GM12878 (cell line): ENCODE results near the gene MCOLN3. TPM values are rescaled to one million over a fixed set of nuclear protein-coding genes. Genes with fewer than 3 reads are reported as not detected.
A peak's percentile ranks its signal among the peaks of the same experiment; 100 is the strongest.

ENCODE experiments used
- ATAC-seq: fragments of 200-7000 bp; cut with Tn5 transposase; 3 replicates; pipeline ENCODE4 v1.9.1; 2020; ENCODE audit warnings: mild to moderate bottlenecking, moderate library complexity
- BruUV-seq: library from RNA; stranded (reverse); fragments of 400-500 nt; replicated peaks from 2 replicates; lab custom pipeline; 2021; lab: Mats Ljungman, UMichigan
- CTCF ChIA-PET: fragments of 300-600 bp; sonication (Branson Sonifier 250); formaldehyde crosslinking; extraction: SDS; loops from one replicate; lab custom pipeline; 2021; ENCODE audit warnings: inconsistent platforms; lab: Yijun Ruan, JAX
- POLR2A ChIA-PET: fragments of 350-600 bp; formaldehyde crosslinking; extraction: SDS; loops from one replicate; lab custom pipeline; 2021; ENCODE audit warnings: inconsistent platforms; lab: Charles Lee
- RAD21 ChIA-PET: fragments of 300-600 bp; sonication (Branson Sonifier 250); formaldehyde crosslinking; loops from one replicate; lab custom pipeline; 2023; ENCODE audit warnings: antibody characterized with exemption; ENCODE audit not compliant: unreplicated experiment; lab: Charles Lee
- SMC1A ChIA-PET: fragments of 300-600 bp; sonication (Branson Sonifier 250); formaldehyde crosslinking; loops from one replicate; lab custom pipeline; 2023; ENCODE audit not compliant: unreplicated experiment, uncharacterized antibody; lab: Charles Lee
- DNase-seq: peaks from one replicate; pipeline ENCODE4 v3.0.0-alpha.2; 2011; ENCODE audit warnings: low read depth, low spot score
- FAIRE-seq: peaks from 3 replicates; lab custom pipeline; 2011; peaks lifted over from hg19 to GRCh38; lab: Jason Lieb, UNC
- H2AFZ ChIP-seq: 2 replicates; pipeline ENCODE4 v1.6.0; 2011; ENCODE audit warnings: low read depth, low read length, control low read depth; ENCODE audit not compliant: control insufficient read depth
- H3K27ac ChIP-seq: 2 replicates; pipeline ENCODE4 v1.5.1; 2011; ENCODE audit warnings: control low read depth; ENCODE audit not compliant: control insufficient read depth, insufficient read depth
- H3K27me3 ChIP-seq, 2 experiments: replicated peaks in 1 of 2; 2 replicates each; pipeline versions ENCODE4 v1.6.0 to v1.6.1; 2011; ENCODE audit warnings: low read length in 1 of 2; ENCODE audit not compliant: control insufficient read depth in 2 of 2, insufficient read depth in 2 of 2
- H3K36me3 ChIP-seq, 2 experiments: 2 replicates each; pipeline ENCODE4 v1.5.1; 2011; ENCODE audit warnings: low read length in 1 of 2; ENCODE audit not compliant: control insufficient read depth in 2 of 2, insufficient read depth in 2 of 2
- H3K4me1 ChIP-seq: 2 replicates; pipeline ENCODE4 v1.6.1; 2011; ENCODE audit warnings: mild to moderate bottlenecking, low read length, moderate library complexity, mixed read lengths; ENCODE audit not compliant: control insufficient read depth, insufficient read depth
- H3K4me2 ChIP-seq: 2 replicates; pipeline ENCODE4 v1.6.0; 2011; ENCODE audit warnings: control low read depth; ENCODE audit not compliant: control insufficient read depth, insufficient read depth
- H3K4me3 ChIP-seq: fragments of 200-600 bp; sonication (generic); 2 replicates; pipeline ENCODE4 v1.5.1; 2016
- H3K79me2 ChIP-seq: 2 replicates; pipeline ENCODE4 v1.6.0; 2011; ENCODE audit warnings: low read length; ENCODE audit not compliant: control insufficient read depth, insufficient read depth
- H3K9ac ChIP-seq: 2 replicates; pipeline ENCODE4 v1.8.0; 2011; ENCODE audit warnings: low read length, control low read depth, mixed read lengths; ENCODE audit not compliant: control insufficient read depth, insufficient read depth
- H3K9me3 ChIP-seq: replicated peaks from 3 replicates; pipeline ENCODE4 v1.5.1; 2011; ENCODE audit warnings: mild to moderate bottlenecking, low read length; ENCODE audit not compliant: control insufficient read depth, insufficient read depth
- H4K20me1 ChIP-seq: 2 replicates; pipeline ENCODE4 v1.6.0; 2011; ENCODE audit not compliant: control insufficient read depth, insufficient read depth
- ETV6 ChIP-seq, 2 experiments: fragments of 450-650 bp in 1 of 2; IDR thresholded peaks in 1 of 2; conservative IDR thresholded peaks in 1 of 2; 2 replicates each; pipeline ENCODE4 v1.6.1; 2014; ENCODE audit warnings: antibody characterized with exemption in 1 of 2, borderline replicate concordance in 1 of 2, low read depth in 1 of 2, mild to moderate bottlenecking in 1 of 2, moderate library complexity in 1 of 2
- GABPA ChIP-seq: IDR thresholded peaks from 2 replicates; pipeline ENCODE4 v1.6.1; 2014; ENCODE audit warnings: antibody characterized with exemption, low read depth, mild to moderate bottlenecking, inconsistent platforms
- MTA3 ChIP-seq: IDR thresholded peaks from 2 replicates; pipeline ENCODE4 v1.6.1; 2012; ENCODE audit warnings: low read length, inconsistent platforms, borderline replicate concordance
- MYC ChIP-seq: IDR thresholded peaks from 2 replicates; pipeline ENCODE4 v1.6.1; 2011; ENCODE audit warnings: mild to moderate bottlenecking, low read length, moderate library complexity, inconsistent platforms; ENCODE audit not compliant: insufficient read depth, insufficient replicate concordance, insufficient read length, severe bottlenecking
- NFIC ChIP-seq: IDR thresholded peaks from 2 replicates; pipeline ENCODE4 v1.6.1; 2012; ENCODE audit warnings: low read depth, mild to moderate bottlenecking, inconsistent platforms, low read length, moderate library complexity
- SMAD5 ChIP-seq: IDR thresholded peaks from 2 replicates; pipeline ENCODE4 v1.6.1; 2016; ENCODE audit warnings: antibody characterized with exemption, low read depth
- SPI1 ChIP-seq: IDR thresholded peaks from 2 replicates; pipeline ENCODE4 v1.6.1; 2011; ENCODE audit warnings: low read depth, mild to moderate bottlenecking, low read length, moderate library complexity, borderline replicate concordance; ENCODE audit not compliant: insufficient read depth
- STAT1 ChIP-seq: fragments of 450-650 bp; conservative IDR thresholded peaks from 2 replicates; pipeline ENCODE4 v1.6.1; 2014; ENCODE audit warnings: antibody characterized with exemption, mild to moderate bottlenecking
- ZNF207 ChIP-seq: fragments of 450-650 bp; IDR thresholded peaks from 2 replicates; pipeline ENCODE4 v1.6.1; 2014; ENCODE audit warnings: antibody characterized with exemption, mild to moderate bottlenecking, borderline replicate concordance
- WGBS: methylation state at CpG from one replicate; pipeline ENCODE4 v1.1.6; 2016; ENCODE audit warnings: low lambda C conversion rate; ENCODE audit not compliant: insufficient replicate concordance, insufficient coverage; ENCODE audit errors: missing lambda C conversion rate; 5-methylcytosine and 5-hydroxymethylcytosine counted together
- in situ Hi-C: fragments of 300-500 bp; cut with MboI; formaldehyde crosslinking; loops from 9 replicates; pipeline ENCODE4 v1.14.3; 2018; ENCODE audit warnings: mixed read lengths
- intact Hi-C: fragments of 100-400 bp; cut with micrococcal nuclease; formaldehyde crosslinking; loops from one replicate; pipeline ENCODE4 v1.14.2; 2022; ENCODE audit not compliant: unreplicated experiment
- polyA plus RNA-seq, 11 experiments: library from polyadenylated mRNA; depleted of rRNA in 4 of 11; unstranded in 6 of 11; stranded (reverse) in 5 of 11; fragments of >200 nt; fragmentation: Nextera tagmentation in 4 of 11; fragmentation: Illumina TruSeq in 1 of 11; extraction: Ambion mirVana in 4 of 11; extraction: Trizol in 1 of 11; gene quantifications; 1 replicate in 1 of 11; 2 replicates in 10 of 11; pipeline versions ENCODE4 v1.2.1 to v1.2.3, GENCODE V29; 2011 to 2016; ENCODE audit warnings: inconsistent platforms in 2 of 11, missing spikeins in 2 of 11, low read depth in 1 of 11
- total RNA-seq, 4 experiments: library from RNA; depleted of rRNA in 3 of 4; stranded (reverse); fragments of >200 nt in 3 of 4; fragmentation: Illumina TruSeq in 1 of 4; extraction: Trizol in 1 of 4; gene quantifications; 2 replicates each; pipeline versions ENCODE4 v1.2.1 to v1.2.3, GENCODE V29; 2013 to 2021

The MCOLN3 gene
- total and polyA plus RNA-seq, 10 of the 15 experiments (the other 5 are each of a cell fraction or from before 2014, with no cell fraction given), result 0.48 to 7.4 (median 3.8) TPM

GRCh38 chr1:85093644-85094043 is 45.3 kb upstream of the MCOLN3 start:
- WGBS, result 41% methylated on average over 2 of the region's 2 CpGs
- no peak for ATAC-seq

GRCh38 chr1:85091671-85092280 is 43.5 kb upstream of the MCOLN3 start:
- POLR2A ChIA-PET, result no interaction called here
- in situ Hi-C loops (no loop called here), intact Hi-C loops (no loop called here)
- H3K4me2 ChIP-seq, result peak overlapping the region; percentile 82
- H2AFZ ChIP-seq, result peak overlapping the region; percentile 92
- TF ChIP-seq ETV6 (conservative IDR thresholded peaks at IDR 0.05 in 1 of 2, IDR thresholded peaks at IDR 0.05 in 1 of 2; ENCODE audit: borderline replicate concordance in 1 of 2, low read depth in 1 of 2) (peak in 1 of 2 experiments; percentile 48; a peak in 1 of 4 replicates), NFIC (0 out of 2 replicates have a peak, but pooled peaks have one; percentile 17), SMAD5 (no peak), GABPA (peak; percentile 51; the same call in 1 of the 2 replicates)
- no peak overlapping the region for H3K27ac ChIP-seq
- no peaks in the 10 kb centered on the region; the same call in 1 of the 2 replicates for H3K4me1 ChIP-seq
- peak; percentile 36; the same call in 1 of the 3 replicates for ATAC-seq
- no peaks in the 10 kb centered on the region for H4K20me1 ChIP-seq
- no peak for FAIRE-seq
- no TSS peak for BruUV-seq
- SMC1A ChIA-PET, result no interaction called here
- no peak overlapping the region; the same call in 1 of the 2 replicates for H3K9ac ChIP-seq
- no peak for DNase-seq
- 6% methylated on average over 11 of the region's 11 CpGs for WGBS
- RAD21 ChIA-PET, result no interaction called here
- H3K79me2 ChIP-seq, result no peaks in the 10 kb centered on the region
- peak overlapping the region; percentile 7; the same call in 1 of the 2 replicates for H3K4me3 ChIP-seq
- H3K36me3 ChIP-seq, result no peaks in the 10 kb centered on the region
- no peaks in the 10 kb centered on the region for H3K27me3 ChIP-seq
- CTCF ChIA-PET, result no interaction called here
- no peaks in the 10 kb centered on the region for H3K9me3 ChIP-seq

More at GRCh38 chr1:85093644-85094043, 45.3 kb upstream of the MCOLN3 start:
- H3K9ac ChIP-seq, result no peak overlapping the region
- H3K4me2 ChIP-seq, result no peak overlapping the region
- no peak for DNase-seq
- POLR2A ChIA-PET, result no interaction called here
- CTCF ChIA-PET, result interaction anchor here (1.3 kb wide), 1 partner anchor 11 kb away, joined by 3 read pairs; no protein-coding TSS in a partner anchor
- no peak for FAIRE-seq
- H3K27me3 ChIP-seq, result no peaks in the 10 kb centered on the region
- no peak overlapping the region for H2AFZ ChIP-seq
- H3K36me3 ChIP-seq, result no peaks in the 10 kb centered on the region
- H3K27ac ChIP-seq, result no peak overlapping the region
- no peaks in the 10 kb centered on the region for H3K79me2 ChIP-seq
- TF ChIP-seq MTA3 (no peak), MYC (no peak), STAT1 (no peak), SPI1 (no peak), ZNF207 (no peak)
- SMC1A ChIA-PET, result no interaction called here
- intact Hi-C loops (no loop called here), in situ Hi-C loops (no loop called here)
- H3K9me3 ChIP-seq, result no peaks in the 10 kb centered on the region
- BruUV-seq, result no TSS peak
- H3K4me1 ChIP-seq, result no peaks in the 10 kb centered on the region; the same call in 1 of the 2 replicates
- H4K20me1 ChIP-seq, result no peaks in the 10 kb centered on the region
- RAD21 ChIA-PET, result no interaction called here
- no peak overlapping the region for H3K4me3 ChIP-seq
